Measurements from ENCODE around the gene UBE2I. TPM values are rescaled to one million over a fixed set of nuclear protein-coding genes. Genes with fewer than 3 reads are reported as not detected.
A peak's percentile ranks its signal among the peaks of the same experiment; 100 is the strongest.

UBE2I gene
- polyA plus RNA-seq, 2 of the 4 experiments (the other 2 are of a cell fraction), result 170 to 208 TPM

GRCh38 chr16:1309888-1310831, 724 bp downstream of the UBE2I start:
- POLR2A ChIA-PET, result interaction anchor here (1.0 to 1.8 kb wide), 5 partner anchors 10 to 111 kb away, joined by 3 to 9 read pairs (median 7); partner anchors contain the start of gene UQCC4
- peaks cover 19% of the 10 kb centered on the region for H3K4me1 ChIP-seq
- CTCF ChIA-PET, result interaction anchor here (1.3 to 4.8 kb wide), 4 partner anchors 9 to 53 kb away, joined by 3 to 22 read pairs (median 4); no protein-coding TSS in a partner anchor
- FAIRE-seq (no peak), ATAC-seq (no peak), DNase-seq (ENCODE audit: low read depth in 1 of 2, low spot score in 1 of 2) (no peak)
- H3K27ac ChIP-seq, result peak overlapping the region; percentile 97 to 98
- peak overlapping the region; percentile 80 for H3K4me3 ChIP-seq
- TF ChIP-seq HOXB5 (CRISPR knock-in tag; IDR thresholded peaks at IDR 0.05) (no peak), JUN (IDR thresholded peaks at IDR 0.05) (no peak), ZC3H11A (IDR thresholded peaks at IDR 0.05) (no peak), SREBF2 (IDR thresholded peaks at IDR 0.05) (no peak), CEBPB (IDR thresholded peaks at IDR 0.05) (peak; percentile 67 to 83; a peak in 3 of 4 replicates), HEYL (CRISPR knock-in tag; IDR thresholded peaks at IDR 0.05) (no peak), RFX5 (IDR thresholded peaks at IDR 0.05) (no peak), SMC3 (IDR thresholded peaks at IDR 0.05) (no peak), MAX (IDR thresholded peaks at IDR 0.05) (peak; percentile 14), CTCF (IDR thresholded peaks at IDR 0.05) (no peak), TFCP2L1 (CRISPR knock-in tag; IDR thresholded peaks at IDR 0.05) (0 out of 2 replicates have a peak, but pooled peaks have one; percentile 30)
- H3K9me3 ChIP-seq, result no peaks in the 10 kb centered on the region
- 4% methylated on average over 40 of the region's 77 CpGs for WGBS (ENCODE audit: missing lambda C conversion rate)
- H3K4me2 ChIP-seq, result peak overlapping the region; percentile 100

- H3K27ac ChIP-seq, result peak overlapping the region; percentile 97 to 98
- peak overlapping the region; percentile 80 for H3K4me3 ChIP-seq
- DNase-seq (ENCODE audit: low read depth in 1 of 2, low spot score in 1 of 2) (no peak), ATAC-seq (no peak), FAIRE-seq (no peak)
- H3K9me3 ChIP-seq, result no peaks in the 10 kb centered on the region
- POLR2A ChIA-PET, result no interaction called here
- 12% methylated on average over 14 of the region's 14 CpGs for WGBS (ENCODE audit: missing lambda C conversion rate)
- TF ChIP-seq ZSCAN20 (CRISPR knock-in tag; IDR thresholded peaks at IDR 0.05), result no peak
- no peak for TF ChIP-seq TFCP2L1 (CRISPR knock-in tag; IDR thresholded peaks at IDR 0.05)
- TF ChIP-seq SMC3 (IDR thresholded peaks at IDR 0.05), result no peak
- TF ChIP-seq RFX5 (IDR thresholded peaks at IDR 0.05), result no peak
- no peak for TF ChIP-seq MAX (IDR thresholded peaks at IDR 0.05)
- TF ChIP-seq HDAC2 (IDR thresholded peaks at IDR 0.05), result no peak
- no peak for TF ChIP-seq FOXS1 (CRISPR knock-in tag; IDR thresholded peaks at IDR 0.05)
- H3K4me2 ChIP-seq, result peak overlapping the region; percentile 100
- CTCF ChIA-PET, result interaction anchor here (1.3 to 4.8 kb wide), 3 partner anchors 9 to 27 kb away, joined by 3 to 22 read pairs (median 3); no protein-coding TSS in a partner anchor
- peaks cover 19% of the 10 kb centered on the region for H3K4me1 ChIP-seq
These were observed 1.4 kb downstream of the UBE2I start for GRCh38 chr16:1310832-1311200.

GRCh38 chr16:1311212-1311737, 1.8 kb downstream of the UBE2I start:
- no peak for ATAC-seq
- no peak for FAIRE-seq

More at GRCh38 chr16:1311212-1311737, 1.8 kb downstream of the UBE2I start:
- 43% methylated on average over 10 of the region's 13 CpGs for whole genome bisulfite sequencing (ENCODE audit: missing lambda C conversion rate)
- ChIA-PET POLR2A (no interaction called here), CTCF (interaction anchor here (1.0 to 4.8 kb wide), 6 partner anchors 10 to 52 kb away, joined by 3 to 22 read pairs (median 6); no protein-coding TSS in a partner anchor)
- TF ChIP-seq NFE2L2 (conservative IDR thresholded peaks at IDR 0.05; ENCODE audit: low read length) (no peak), ZNF302 (CRISPR knock-in tag; IDR thresholded peaks at IDR 0.05) (no peak), MYC (IDR thresholded peaks at IDR 0.05; ENCODE audit: borderline replicate concordance, low read length) (no peak), HDAC2 (IDR thresholded peaks at IDR 0.05) (no peak), HEYL (CRISPR knock-in tag; IDR thresholded peaks at IDR 0.05) (no peak), ELK1 (IDR thresholded peaks at IDR 0.05; ENCODE audit: low read depth, low read length) (no peak)
- Histone ChIP-seq H3K9me3 (no peaks in the 10 kb centered on the region), H3K27ac (peak overlapping the region; percentile 97 to 98; a peak in 3 of 6 replicates), H3K4me2 (peak overlapping the region; percentile 100), H3K4me1 (peaks cover 19% of the 10 kb centered on the region), H3K4me3 (peak overlapping the region; percentile 80)
- DNase-seq (ENCODE audit: low read depth in 1 of 2, low spot score in 1 of 2), result no peak
